H1 (cell line): ENCODE data around the gene AANAT. TPM values are rescaled to one million over a fixed set of nuclear protein-coding genes. Genes with fewer than 3 reads are reported as not detected.

ENCODE experiments used
- CTCF ChIA-PET: fragments of 300-600 bp; sonication (Branson Sonifier 250); formaldehyde crosslinking; loops from one replicate; lab custom pipeline; 2021; ENCODE audit not compliant: partially characterized antibody; lab: Charles Lee
- POLR2A ChIA-PET: fragments of 300-600 bp; sonication (Branson Sonifier 250); formaldehyde crosslinking; loops from one replicate; lab custom pipeline; 2021; ENCODE audit warnings: inconsistent platforms; ENCODE audit not compliant: partially characterized antibody; lab: Charles Lee
- DNase-seq, 2 experiments: peaks; one replicate each; pipeline versions ENCODE4 v3.0.0 to v3.0.0-alpha.2; 2010 to 2022; ENCODE audit warnings: low spot score in 2 of 2, low read depth in 1 of 2, mixed read lengths in 1 of 2
- FAIRE-seq: peaks from 2 replicates; lab custom pipeline; 2011; peaks lifted over from hg19 to GRCh38; lab: Jason Lieb, UNC
- H2AFZ ChIP-seq: 2 replicates; pipeline ENCODE4 v1.8.1; 2012; ENCODE audit warnings: low read length, inconsistent platforms
- H2AK5ac ChIP-seq: 2 replicates; pipeline ENCODE4 v1.6.1; 2013; ENCODE audit warnings: low read depth, low read length
- H2BK120ac ChIP-seq: replicated peaks from 2 replicates; pipeline ENCODE3; 2013; ENCODE audit warnings: low read depth, low read length, inconsistent platforms
- H2BK12ac ChIP-seq: 2 replicates; pipeline ENCODE4 v1.6.1; 2013; ENCODE audit warnings: low read depth, low read length
- H2BK15ac ChIP-seq: 2 replicates; pipeline ENCODE4 v1.6.1; 2013; ENCODE audit warnings: low read length
- H2BK20ac ChIP-seq: 2 replicates; pipeline ENCODE4 v1.6.1; 2013; ENCODE audit warnings: low read length
- H2BK5ac ChIP-seq: 2 replicates; pipeline ENCODE4 v1.6.1; 2013; ENCODE audit warnings: low read depth, low read length
- H3K14ac ChIP-seq: 2 replicates; pipeline ENCODE4 v1.6.1; 2013; ENCODE audit warnings: inconsistent platforms; ENCODE audit not compliant: insufficient read length
- H3K18ac ChIP-seq: 2 replicates; pipeline ENCODE4 v1.6.1; 2013; ENCODE audit warnings: low read length; ENCODE audit errors: extremely low read depth
- H3K23ac ChIP-seq: 2 replicates; pipeline ENCODE4 v1.6.1; 2013; ENCODE audit warnings: inconsistent platforms; ENCODE audit not compliant: insufficient read length
- H3K23me2 ChIP-seq: 2 replicates; pipeline ENCODE4 v1.6.1; 2013; ENCODE audit warnings: low read depth, low read length
- H3K27ac ChIP-seq: 2 replicates; pipeline ENCODE4 v1.6.1; 2011; ENCODE audit warnings: low read depth, low read length, inconsistent platforms
- H3K27me3 ChIP-seq, 4 experiments: replicated peaks in 1 of 4; 1 replicate in 1 of 4; 2 replicates in 3 of 4; pipeline versions ENCODE4 v1.6.1 to v1.8.1; 2011 to 2013; ENCODE audit warnings: low read length in 3 of 4, mild to moderate bottlenecking in 3 of 4, inconsistent platforms in 2 of 4, mixed read lengths in 2 of 4, moderate library complexity in 1 of 4; ENCODE audit not compliant: control insufficient read depth in 3 of 4, insufficient read depth in 3 of 4; ENCODE audit errors: extremely low read depth in 1 of 4
- H3K36me3 ChIP-seq, 4 experiments: 2 replicates each; pipeline versions ENCODE4 v1.6.1 to v1.8.1; 2011 to 2013; ENCODE audit warnings: mild to moderate bottlenecking in 4 of 4, low read length in 3 of 4, moderate library complexity in 2 of 4, control low read depth in 1 of 4, inconsistent platforms in 1 of 4; ENCODE audit not compliant: insufficient read depth in 4 of 4, control insufficient read depth in 2 of 4
- H3K4ac ChIP-seq: replicated peaks from 2 replicates; pipeline ENCODE3; 2013; ENCODE audit warnings: low read length, low read depth, mixed read lengths, inconsistent platforms; ENCODE audit not compliant: insufficient read length
- H3K4me1 ChIP-seq, 4 experiments: replicated peaks in 1 of 4; 1 replicate in 1 of 4; 2 replicates in 3 of 4; pipeline versions ENCODE4 v1.6.1 to v1.8.1; 2011 to 2013; ENCODE audit warnings: low read length in 3 of 4, inconsistent platforms in 2 of 4, mixed read lengths in 1 of 4; ENCODE audit not compliant: insufficient read depth in 4 of 4, control insufficient read depth in 3 of 4
- H3K4me2 ChIP-seq, 2 experiments: 2 replicates each; pipeline versions ENCODE4 v1.6.1 to v1.8.1; 2011 to 2013; ENCODE audit warnings: low read depth in 2 of 2, low read length in 2 of 2, control low read depth in 1 of 2, inconsistent platforms in 1 of 2, mild to moderate bottlenecking in 1 of 2; ENCODE audit not compliant: insufficient read depth in 1 of 2
- H3K4me3 ChIP-seq, 4 experiments: fragments of 200-600, 300-600 bp in 1 of 4; sonication (generic), shearing (Covaris generic), sonication (Bioruptor Twin) in 1 of 4; 2 replicates each; pipeline versions ENCODE4 v1.5.1 to v1.8.1; 2011 to 2016; ENCODE audit warnings: low read length in 4 of 4, low read depth in 3 of 4, control low read depth in 2 of 4, inconsistent platforms in 2 of 4, mild to moderate bottlenecking in 2 of 4, mixed read lengths in 1 of 4, moderate library complexity in 1 of 4; ENCODE audit not compliant: insufficient read depth in 2 of 4; ENCODE audit errors: extremely low read depth in 1 of 4
- H3K56ac ChIP-seq: replicated peaks from 2 replicates; pipeline ENCODE3; 2013; ENCODE audit warnings: low read depth, mild to moderate bottlenecking, mixed read lengths, low read length, inconsistent platforms; ENCODE audit not compliant: insufficient read length
- H3K79me1 ChIP-seq: 2 replicates; pipeline ENCODE4 v1.6.1; 2013; ENCODE audit warnings: low read depth, low read length, control low read depth
- H3K79me2 ChIP-seq, 2 experiments: 2 replicates each; pipeline versions ENCODE4 v1.6.1 to v1.8.1; 2012 to 2013; ENCODE audit warnings: low read length in 2 of 2, mild to moderate bottlenecking in 2 of 2, inconsistent platforms in 1 of 2; ENCODE audit not compliant: insufficient read depth in 2 of 2, control insufficient read depth in 1 of 2
- H3K9ac ChIP-seq, 4 experiments: replicated peaks in 1 of 4; 1 replicate in 1 of 4; 2 replicates in 3 of 4; pipeline versions ENCODE4 v1.6.1 to v1.8.1; 2011 to 2013; ENCODE audit warnings: low read depth in 3 of 4, low read length in 3 of 4, control low read depth in 2 of 4, mild to moderate bottlenecking in 2 of 4, moderate library complexity in 2 of 4, inconsistent platforms in 1 of 4; ENCODE audit errors: extremely low read depth in 1 of 4
- H3K9me3 ChIP-seq, 2 experiments: 2 replicates each; pipeline versions ENCODE4 v1.6.1 to v1.8.1; 2012 to 2013; ENCODE audit warnings: mild to moderate bottlenecking in 2 of 2, moderate library complexity in 2 of 2, control low read depth in 1 of 2, inconsistent platforms in 1 of 2, low read depth in 1 of 2, low read length in 1 of 2, mixed read lengths in 1 of 2; ENCODE audit not compliant: insufficient read depth in 2 of 2
- H4K20me1 ChIP-seq, 2 experiments: replicated peaks in 1 of 2; 2 replicates each; pipeline versions ENCODE3 to v1.8.1; 2011 to 2013; ENCODE audit warnings: inconsistent platforms in 2 of 2, low read length in 2 of 2, mild to moderate bottlenecking in 1 of 2; ENCODE audit not compliant: insufficient read depth in 2 of 2, control insufficient read depth in 1 of 2
- H4K5ac ChIP-seq: 2 replicates; pipeline ENCODE4 v1.6.1; 2013; ENCODE audit warnings: low read length, low read depth, mixed read lengths, inconsistent platforms; ENCODE audit not compliant: insufficient read length
- H4K8ac ChIP-seq: 2 replicates; pipeline ENCODE4 v1.8.0; 2013; ENCODE audit warnings: mild to moderate bottlenecking, moderate library complexity, low read length, inconsistent platforms; ENCODE audit not compliant: insufficient read depth; ENCODE audit errors: extremely low read depth
- H4K91ac ChIP-seq: replicated peaks from 2 replicates; pipeline ENCODE3; 2013; ENCODE audit warnings: low read length, mixed read lengths, inconsistent platforms; ENCODE audit not compliant: insufficient read length
- ATF2 ChIP-seq: IDR thresholded peaks from 2 replicates; pipeline ENCODE4 v1.6.1; 2012; ENCODE audit warnings: low read length, inconsistent platforms
- ATF3 ChIP-seq: IDR thresholded peaks from 2 replicates; pipeline ENCODE4 v1.6.1; 2011; ENCODE audit warnings: low read depth, mild to moderate bottlenecking, low read length; ENCODE audit not compliant: insufficient read depth
- CHD2 ChIP-seq: IDR thresholded peaks from 2 replicates; pipeline ENCODE4 v1.6.1; 2012; ENCODE audit warnings: low read length, improper control_type of control experiment
- EGR1 ChIP-seq: IDR thresholded peaks from 2 replicates; pipeline ENCODE4 v1.6.1; 2011; ENCODE audit warnings: low read depth, low read length, borderline replicate concordance
- NRF1 ChIP-seq: IDR thresholded peaks from 2 replicates; pipeline ENCODE4 v1.6.1; 2011; ENCODE audit warnings: mild to moderate bottlenecking, low read depth, low read length, improper control_type of control experiment
- POLR2A ChIP-seq, 2 experiments: IDR thresholded peaks; 1 replicate in 1 of 2; 2 replicates in 1 of 2; pipeline ENCODE4 v1.6.1; 2011; ENCODE audit warnings: low read depth in 2 of 2, low read length in 2 of 2, mild to moderate bottlenecking in 2 of 2; ENCODE audit errors: control extremely low read depth in 1 of 2
- RAD21 ChIP-seq, 2 experiments: IDR thresholded peaks in 1 of 2; conservative IDR thresholded peaks in 1 of 2; 2 replicates each; pipeline ENCODE4 v1.6.1; 2011; ENCODE audit warnings: low read depth in 2 of 2, low read length in 2 of 2, improper control_type of control experiment in 1 of 2, inconsistent platforms in 1 of 2, mild to moderate bottlenecking in 1 of 2, moderate library complexity in 1 of 2
- RFX5 ChIP-seq: IDR thresholded peaks from 2 replicates; pipeline ENCODE4 v1.6.1; 2011; ENCODE audit warnings: low read depth, low read length, improper control_type of control experiment, borderline replicate concordance
- SAP30 ChIP-seq: fragments of 300-600 bp; sonication (generic); IDR thresholded peaks from 2 replicates; pipeline ENCODE4 v1.7.1; 2012; ENCODE audit warnings: low read length, moderate library complexity, mild to moderate bottlenecking, inconsistent platforms; ENCODE audit not compliant: insufficient read depth, insufficient replicate concordance
- TEAD4 ChIP-seq: IDR thresholded peaks from 2 replicates; pipeline ENCODE4 v1.6.1; 2012; ENCODE audit warnings: low read depth, low read length, inconsistent platforms, mixed read lengths
- WGBS, 2 experiments: shearing (Covaris generic) in 1 of 2; methylation state at CpG; one replicate each; pipeline versions ENCODE4 v1.1.6 to v1.1.7; 2013 to 2015; ENCODE audit warnings: low lambda C conversion rate in 2 of 2, mixed read lengths in 2 of 2, inconsistent platforms in 1 of 2, low coverage in 1 of 2, missing lambda C conversion rate in 1 of 2; ENCODE audit not compliant: insufficient replicate concordance in 2 of 2, insufficient coverage in 1 of 2, insufficient read length in 1 of 2; ENCODE audit errors: extremely low coverage in 1 of 2, missing lambda C conversion rate in 1 of 2; 5-methylcytosine and 5-hydroxymethylcytosine counted together
- polyA plus RNA-seq, 7 experiments: library from polyadenylated mRNA; depleted of rRNA in 3 of 7; stranded (reverse) in 5 of 7; unstranded in 2 of 7; fragments of >200 nt in 5 of 7; fragments of 200-250 nt in 2 of 7; gene quantifications; 1 replicate in 5 of 7; 2 replicates in 1 of 7; 4 replicates in 1 of 7; pipeline versions ENCODE4 v1.2.1 to v1.2.3, GENCODE V29; 2011 to 2013; ENCODE audit warnings: missing spikeins in 2 of 7, mixed read lengths in 2 of 7
- total RNA-seq: library from RNA; stranded (reverse); fragmentation: NEBNext Ultra II Directional; extraction: Animal tissue kit (Norgen Biotek cat#: 25700); gene quantifications from 2 replicates; pipeline ENCODE4 v1.2.1, GENCODE V29; 2021

AANAT gene
- total and polyA plus RNA-seq, 2 of the 8 experiments (the other 6 are each of a cell fraction or from before 2014, with no cell fraction given), result 0.53 TPM; not detected in 1

GRCh38 chr17:76431509-76431908, 35.9 kb upstream of the AANAT start:
- Histone ChIP-seq H3K18ac (no peak overlapping the region), H2AK5ac (no peak overlapping the region), H3K56ac (no peak overlapping the region), H4K8ac (no peak overlapping the region), H2BK12ac (no peak overlapping the region), H4K5ac (no peak overlapping the region), H3K23me2 (no peaks in the 10 kb centered on the region), H4K91ac (no peak overlapping the region), H2BK120ac (no peak overlapping the region), H3K4me3 (no peak overlapping the region), H2BK20ac (no peak overlapping the region), H3K79me2 (peaks cover 13 to 89% of the 10 kb centered on the region in 2 experiments), H4K20me1 (peaks cover 20 to 30% of the 10 kb centered on the region in 2 experiments), H3K23ac (no peak overlapping the region), H3K27ac (no peak overlapping the region), H2BK5ac (no peak overlapping the region), H2BK15ac (no peak overlapping the region), H3K14ac (no peak overlapping the region), H3K4me1 (peaks cover 0 to 22% (median 7%) of the 10 kb centered on the region in 4 experiments), H3K79me1 (peaks cover 23% of the 10 kb centered on the region), H3K4me2 (no peak overlapping the region), H2AFZ (no peak overlapping the region), H3K27me3 (no peaks in the 10 kb centered on the region), H3K9ac (no peak overlapping the region), H3K9me3 (no peaks in the 10 kb centered on the region), H3K36me3 (no peaks in the 10 kb centered on the region), H3K4ac (no peak overlapping the region)
- DNase-seq (no peak), FAIRE-seq (no peak)
- CTCF ChIA-PET, result interaction anchor here (0.8 to 2.6 kb wide), 13 partner anchors 11 to 68 kb away, joined by 3 to 18 read pairs (median 5); no protein-coding TSS in a partner anchor
- WGBS, 2 experiments, result 53% methylated on average over 2 of the region's 2 CpGs; no CpG with 5 or more reads in 1 of the 2 experiments
- POLR2A ChIA-PET, result interaction anchor here (0.6 to 1.7 kb wide), 2 partner anchors 15 to 42 kb away, joined by 3 to 4 read pairs; no protein-coding TSS in a partner anchor
- no peak for TF ChIP-seq POLR2A (IDR thresholded peaks at IDR 0.05; ENCODE audit: control extremely low read depth in 1 of 2, low read depth in 2 of 2, low read length in 2 of 2)
- TF ChIP-seq RFX5, result no peak
- no peak for TF ChIP-seq RAD21 (IDR thresholded peaks at IDR 0.05 in 1 of 2, conservative IDR thresholded peaks at IDR 0.05 in 1 of 2; ENCODE audit: low read depth in 2 of 2, low read length in 2 of 2)
- no peak for TF ChIP-seq ATF2
- TF ChIP-seq EGR1, result no peak
- no peak for TF ChIP-seq CHD2
- TF ChIP-seq SAP30, result no peak
- TF ChIP-seq ATF3, result no peak
- TF ChIP-seq TEAD4, result no peak
- no peak for TF ChIP-seq NRF1
